NCI-H226 (cell line): ENCODE results near the gene C10orf120.

Experiments
- DNase-seq: peaks from one replicate; pipeline ENCODE4 v3.0.0-alpha.2; 2015

C10orf120 gene

DNA sequence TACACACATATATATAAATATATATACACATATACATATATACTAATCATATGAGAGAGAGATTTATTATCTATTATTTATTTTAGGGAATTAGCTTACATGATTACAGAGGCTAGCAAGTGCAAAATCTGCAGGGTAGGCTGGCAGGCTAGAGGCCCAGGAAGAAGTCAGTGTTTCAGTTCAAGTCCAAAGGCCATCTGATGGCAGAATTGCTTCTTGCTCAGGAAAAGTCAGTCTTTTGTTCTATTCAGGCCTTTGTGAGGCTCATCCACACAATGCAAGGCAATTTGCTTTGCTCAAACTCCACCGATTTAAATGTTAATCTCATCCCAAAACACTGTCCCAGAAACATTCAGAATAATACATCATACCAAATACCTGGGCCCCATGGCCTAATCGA is 2.6 kb upstream of the C10orf120 start:
- no peak for DNase-seq

- DNase-seq, result no peak
These were observed 2.0 kb upstream of the C10orf120 start for GRCh38 chr10:122701652-122702051.

- DNase-seq, result no peak
These were observed 3.0 kb downstream of the C10orf120 start for GRCh38 chr10:122696687-122697086.

- no peak for DNase-seq
These were observed 6.9 kb downstream of the C10orf120 start for GRCh38 chr10:122692744-122693143.

- no peak for DNase-seq
These were observed 10.4 kb downstream of the C10orf120 start for GRCh38 chr10:122689146-122689820.

- no peak for DNase-seq
These were observed 11.2 kb downstream of the C10orf120 start for GRCh38 chr10:122688293-122688989.

GRCh38 chr10:122682522-122682921 is 17.1 kb downstream of the C10orf120 start:
- DNase-seq, result no peak

- DNase-seq, result no peak
These were observed 21.4 kb downstream of the C10orf120 start for GRCh38 chr10:122678266-122678665.

DNA sequence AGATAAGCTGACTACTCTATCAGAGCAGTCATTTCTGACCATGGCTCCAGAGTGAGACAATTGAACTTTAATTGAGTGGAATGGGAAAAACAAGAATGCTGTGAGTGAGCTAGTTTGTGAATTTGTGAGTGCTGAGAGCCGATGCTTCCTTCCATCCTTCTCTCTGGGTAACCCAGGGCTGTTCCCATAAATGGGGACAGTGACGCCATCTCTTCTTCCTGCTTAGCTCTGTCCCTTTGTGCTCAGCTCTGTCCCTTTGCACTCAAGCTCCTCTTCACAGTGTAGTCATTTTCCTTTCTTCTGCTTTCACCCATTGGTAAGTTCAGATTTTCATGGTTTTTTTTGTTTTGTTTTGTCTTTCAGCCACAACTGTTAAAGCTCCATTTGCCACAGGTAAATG is 24.4 kb downstream of the C10orf120 start:
- no peak for DNase-seq

DNA sequence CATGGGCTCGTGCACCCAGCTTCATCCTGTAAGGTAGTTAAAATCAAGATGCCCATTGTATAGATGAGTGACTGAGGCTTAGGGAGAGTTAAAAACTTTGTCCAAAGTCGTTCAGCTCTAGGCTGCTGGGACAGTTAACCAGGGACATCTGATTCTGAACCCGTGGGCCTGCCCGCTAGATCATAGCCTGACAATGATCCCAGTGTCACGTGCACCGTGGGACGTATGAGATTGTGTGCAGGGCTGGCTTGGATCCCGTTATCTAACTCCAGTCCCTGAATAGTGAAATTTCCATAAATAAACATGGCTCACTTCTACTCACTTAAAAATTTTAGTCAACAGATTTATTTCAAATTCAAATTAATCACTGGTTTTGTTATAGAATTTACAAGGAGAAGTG is 24.9 kb downstream of the C10orf120 start:
- no peak for DNase-seq

DNA sequence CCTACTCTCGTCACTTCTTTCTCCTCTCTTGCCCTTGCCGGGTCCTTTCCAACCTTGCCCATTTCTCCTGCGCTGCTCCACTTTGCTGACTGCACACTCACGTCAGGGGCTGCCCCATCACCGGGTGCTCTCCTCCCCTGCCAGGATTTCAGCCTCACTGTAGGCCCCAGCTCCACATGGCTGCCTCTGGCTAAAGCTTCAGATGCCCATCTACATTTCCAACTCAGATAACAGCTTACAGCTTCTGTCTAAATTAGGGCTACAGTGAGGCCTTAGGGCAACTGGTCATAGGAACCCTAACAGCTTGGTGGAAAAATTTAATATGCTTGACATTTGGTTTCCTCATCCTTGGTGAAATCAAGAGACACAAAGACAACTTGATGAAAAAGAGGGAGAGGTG is 25.9 kb downstream of the C10orf120 start:
- DNase-seq, result no peak

DNA sequence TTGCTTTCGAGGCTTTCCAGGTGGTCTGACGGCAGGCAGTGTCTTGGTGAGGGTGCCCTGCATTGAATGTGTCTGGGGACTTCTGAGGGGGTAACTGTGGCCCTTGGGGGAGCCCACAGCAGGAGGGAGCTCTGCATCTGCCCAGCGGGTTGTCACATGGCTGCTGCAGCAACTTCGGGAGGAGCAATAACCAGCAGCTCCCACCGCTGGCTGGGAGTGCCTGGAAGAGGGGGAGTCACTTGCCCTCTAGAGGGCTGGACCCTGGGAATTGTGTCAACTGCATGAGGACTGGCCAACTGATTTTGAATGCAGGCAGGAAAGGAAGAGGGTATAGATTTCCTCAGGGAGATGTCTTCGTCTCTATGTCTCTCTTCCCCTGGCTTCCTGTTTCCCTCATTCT is 26.4 kb downstream of the C10orf120 start:
- DNase-seq, result no peak

- DNase-seq, result no peak
These were observed 27.0 kb downstream of the C10orf120 start for GRCh38 chr10:122672655-122673054.

- no peak for DNase-seq
These were observed 28.3 kb downstream of the C10orf120 start for GRCh38 chr10:122671355-122671754.

- no peak for DNase-seq
These were observed 29.8 kb downstream of the C10orf120 start for GRCh38 chr10:122669842-122670241.

DNA sequence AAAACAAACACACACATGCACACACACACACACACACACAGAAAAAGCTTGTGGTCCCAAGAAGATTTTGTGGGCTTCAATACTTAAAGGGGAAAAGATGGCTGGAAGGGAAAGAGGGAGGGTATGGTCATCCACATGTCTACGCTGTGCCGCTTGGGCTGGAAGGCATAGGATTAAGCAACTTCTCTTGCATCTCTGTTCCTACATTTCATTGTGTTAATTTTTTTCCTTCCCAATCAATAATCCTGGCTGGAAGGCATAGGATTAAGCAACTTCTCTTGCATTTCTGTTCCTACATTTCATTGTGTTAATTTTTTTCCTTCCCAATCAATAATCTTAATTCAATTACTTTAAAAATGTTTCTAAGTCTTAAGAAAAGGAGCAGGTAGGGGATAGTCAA is 30.6 kb downstream of the C10orf120 start:
- no peak for DNase-seq

DNA sequence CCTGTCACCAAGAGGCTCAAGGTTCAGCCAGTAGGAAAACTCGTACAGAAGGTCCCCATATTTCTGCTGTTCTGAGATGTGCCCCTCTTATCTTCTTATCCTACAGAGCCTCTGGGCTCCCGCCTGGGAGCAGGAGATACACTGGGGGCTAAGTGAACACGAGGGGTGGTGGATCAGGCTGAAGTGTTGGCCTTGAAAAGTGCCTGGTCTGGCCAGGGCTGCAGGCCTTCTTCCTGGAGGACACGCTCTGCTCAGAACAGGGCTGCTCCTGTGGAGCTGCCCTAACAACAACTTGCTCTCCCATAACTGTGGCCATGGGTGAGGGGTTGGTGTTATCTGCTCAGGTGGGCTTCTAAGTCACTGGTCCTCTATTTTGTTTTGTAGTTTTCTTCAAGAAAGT is 33.7 kb downstream of the C10orf120 start:
- DNase-seq, result no peak

DNA sequence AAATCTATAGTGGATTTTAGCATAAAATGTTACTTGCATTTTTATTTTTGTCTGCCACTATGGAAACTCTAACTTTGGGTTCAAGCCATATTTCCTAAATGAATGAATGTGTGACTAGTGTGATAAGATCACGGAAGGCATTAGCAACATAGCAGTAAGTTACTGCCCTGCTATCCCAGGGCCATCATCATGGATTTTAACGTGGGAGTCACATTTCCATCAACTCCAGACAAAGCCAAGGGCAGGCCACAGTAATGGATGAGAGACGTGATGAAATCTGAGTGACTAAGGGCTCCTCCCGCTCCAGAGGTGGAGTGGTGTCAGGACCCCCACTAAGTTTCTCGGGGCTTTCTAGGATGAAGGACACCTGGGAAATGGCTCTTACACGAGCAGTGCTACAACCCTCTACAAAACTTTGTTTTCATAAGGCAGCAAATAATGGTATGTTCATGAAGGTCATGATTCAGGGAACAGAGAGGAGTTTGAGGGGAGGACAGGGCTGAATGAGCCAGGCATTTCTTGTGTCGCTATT is 34.3 kb downstream of the C10orf120 start:
- DNase-seq, result no peak

DNA sequence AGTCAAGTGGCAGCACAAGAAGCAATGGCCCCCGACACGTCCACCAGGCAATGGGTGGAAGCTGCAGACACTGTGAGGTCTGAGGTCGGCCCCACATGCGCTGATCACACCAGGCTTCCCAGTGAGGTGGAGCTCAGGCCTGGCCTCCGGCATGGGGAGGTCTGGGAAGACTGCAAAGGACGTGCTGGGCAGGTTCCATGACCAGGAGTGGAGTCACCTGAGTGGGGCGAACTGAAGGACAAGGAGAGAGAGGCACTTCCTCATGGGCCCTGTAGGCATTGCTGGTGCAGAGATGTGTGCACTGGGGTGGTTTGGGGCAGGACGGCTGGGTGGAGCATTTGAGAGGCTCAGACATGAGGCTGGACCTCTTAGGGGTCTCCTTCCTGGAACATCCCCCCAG is 35.1 kb downstream of the C10orf120 start:
- DNase-seq, result no peak

GRCh38 chr10:122663516-122664130 is 36.0 kb downstream of the C10orf120 start:
- DNase-seq, result no peak

DNA sequence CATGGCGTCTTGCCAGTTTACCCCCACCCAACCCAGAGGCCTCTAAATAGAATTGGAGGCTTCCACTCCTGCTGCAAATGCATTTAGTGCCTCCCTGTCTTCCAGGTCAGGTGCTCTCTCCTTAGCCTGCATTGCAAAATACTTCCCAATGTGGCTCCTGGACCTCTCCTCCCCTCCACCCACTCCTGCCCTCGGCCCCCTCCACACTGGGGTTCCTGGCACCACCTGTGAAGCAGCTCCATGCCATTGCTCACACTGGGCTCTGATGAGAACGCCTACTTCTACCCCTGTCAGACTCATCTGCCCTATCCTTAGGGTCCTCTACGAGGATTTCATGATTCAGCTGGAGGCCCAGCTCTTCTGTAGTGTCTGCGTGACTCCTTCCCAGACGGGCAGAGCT is 37.4 kb downstream of the C10orf120 start:
- no peak for DNase-seq

- no peak for DNase-seq
These were observed 39.0 kb downstream of the C10orf120 start for GRCh38 chr10:122660696-122661095.

GRCh38 chr10:122659651-122660050 is 40.0 kb downstream of the C10orf120 start:
- no peak for DNase-seq

- no peak for DNase-seq
These were observed 40.5 kb downstream of the C10orf120 start for GRCh38 chr10:122659126-122659525.
